Osteoblast (primary cell): ENCODE measurements around the gene GINS3. TPM values are rescaled to one million over a fixed set of nuclear protein-coding genes. Genes with fewer than 3 reads are reported as not detected.

Experiments used
- DNase-seq: peaks from one replicate; pipeline ENCODE4 v3.0.0; 2011; ENCODE audit warnings: low spot score, mixed read lengths; ENCODE audit not compliant: insufficient read length; ENCODE audit errors: missing footprints
- H2AFZ ChIP-seq: 2 replicates; pipeline ENCODE4 v1.6.0; 2011; ENCODE audit warnings: mild to moderate bottlenecking, low read length
- H3K27ac ChIP-seq: 2 replicates; pipeline ENCODE4 v1.5.1; 2011; ENCODE audit warnings: mild to moderate bottlenecking, low read depth, low read length, moderate library complexity
- H3K27me3 ChIP-seq: 2 replicates; pipeline ENCODE4 v1.6.0; 2012; ENCODE audit warnings: mild to moderate bottlenecking, control low read depth, inconsistent platforms, low read length, moderate library complexity; ENCODE audit not compliant: insufficient read depth
- H3K36me3 ChIP-seq: 2 replicates; pipeline ENCODE4 v1.5.1; 2011; ENCODE audit warnings: mild to moderate bottlenecking, low read length, control low read depth, moderate library complexity; ENCODE audit not compliant: insufficient read depth
- H3K4me1 ChIP-seq: 2 replicates; pipeline ENCODE4 v1.5.1; 2011; ENCODE audit warnings: mild to moderate bottlenecking, low read length, control low read depth, moderate library complexity; ENCODE audit not compliant: insufficient read depth
- H3K4me2 ChIP-seq: 2 replicates; pipeline ENCODE4 v1.6.0; 2011; ENCODE audit warnings: mild to moderate bottlenecking, low read length; ENCODE audit not compliant: insufficient read depth
- H3K4me3 ChIP-seq: fragments of 200-600 bp; sonication (generic); 3 replicates; pipeline ENCODE4 v1.5.1; 2012; ENCODE audit warnings: mild to moderate bottlenecking, low read length, inconsistent platforms; ENCODE audit not compliant: insufficient read depth
- H3K79me2 ChIP-seq: 2 replicates; pipeline ENCODE4 v1.6.0; 2012; ENCODE audit warnings: mild to moderate bottlenecking, low read length, control low read depth, inconsistent platforms; ENCODE audit not compliant: insufficient read depth
- H3K9me3 ChIP-seq: 2 replicates; pipeline ENCODE4 v1.5.1; 2011; ENCODE audit warnings: low read depth, low read length, control low read depth
- H4K20me1 ChIP-seq: 2 replicates; pipeline ENCODE4 v1.6.0; 2012; ENCODE audit warnings: mild to moderate bottlenecking, low read length, control low read depth; ENCODE audit not compliant: insufficient read depth
- CTCF ChIP-seq: IDR thresholded peaks from 2 replicates; pipeline ENCODE4 v1.5.1; 2011; ENCODE audit warnings: mild to moderate bottlenecking, low read depth, low read length, moderate library complexity; ENCODE audit errors: extremely low read depth
- small RNA-seq: library from RNA; depleted of rRNA; stranded (forward); fragments of <200 nt; gene quantifications from one replicate; pipeline ENCODE3, GENCODE V24; 2012
- total RNA-seq: library from RNA; depleted of rRNA; stranded (reverse); fragments of >200 nt; gene quantifications from 2 replicates; pipeline ENCODE4 v1.2.3, GENCODE V29; 2012

The GINS3 gene
- total RNA-seq, 1 donor: 1.1 TPM

GRCh38 chr16:58454178-58454577 is 61.9 kb downstream of the GINS3 start:
- Histone ChIP-seq H3K27me3 (peaks cover 24% of the 10 kb centered on the region), H3K79me2 (no peaks in the 10 kb centered on the region), H3K4me2 (no peak overlapping the region), H3K4me1 (no peaks in the 10 kb centered on the region), H3K27ac (no peak overlapping the region), H3K4me3 (no peak overlapping the region), H4K20me1 (no peaks in the 10 kb centered on the region), H3K9me3 (no peaks in the 10 kb centered on the region), H3K36me3 (no peaks in the 10 kb centered on the region), H2AFZ (no peak overlapping the region)
- no peak for TF ChIP-seq CTCF
- DNase-seq: no peak

GRCh38 chr16:58454856-58455255 is 62.6 kb downstream of the GINS3 start:
- DNase-seq: no peak
- no peaks in the 10 kb centered on the region for H4K20me1 ChIP-seq

More at GRCh38 chr16:58454856-58455255, 62.6 kb downstream of the GINS3 start:
- H3K27ac ChIP-seq: no peak overlapping the region
- no peaks in the 10 kb centered on the region for H3K4me1 ChIP-seq
- H3K9me3 ChIP-seq: no peaks in the 10 kb centered on the region
- no peak overlapping the region for H3K4me3 ChIP-seq
- no peaks in the 10 kb centered on the region for H3K36me3 ChIP-seq
- H2AFZ ChIP-seq: no peak overlapping the region
- TF ChIP-seq CTCF: no peak
- no peaks in the 10 kb centered on the region for H3K79me2 ChIP-seq
- peaks cover 24% of the 10 kb centered on the region for H3K27me3 ChIP-seq
- H3K4me2 ChIP-seq: no peak overlapping the region

Small RNA genes within 50 kb of the gene (small RNA-seq; reads per million reads assigned to genes)
- not detected for gene RNU6-1110P
- not detected for gene RNU6-269P

Other genes starting within 250 kb of the GINS3 start
- gene CSNK2A2, start 194.4 kb upstream of the GINS3 start, total RNA-seq: 38.6 and 40.5 TPM in 2 replicates
- not detected in 2 replicates for gene PRSS54, start 97.4 kb upstream of the GINS3 start, total RNA-seq
- 6.5 and 8.0 TPM in 2 replicates for gene NDRG4, start 107.7 kb downstream of the GINS3 start, total RNA-seq
- gene SETD6, start 123.0 kb downstream of the GINS3 start, total RNA-seq: 12.3 and 17.7 TPM in 2 replicates
- 114 and 122 TPM in 2 replicates for gene CNOT1, start 237.4 kb downstream of the GINS3 start, total RNA-seq